Keratinocyte (primary cell): ENCODE measurements around the gene RPS16. TPM values are rescaled to one million over a fixed set of nuclear protein-coding genes. Genes with fewer than 3 reads are reported as not detected.

Source experiments
- DNase-seq: peaks from one replicate; pipeline ENCODE4 v3.0.0-alpha.2; 2011; ENCODE audit warnings: low read depth, missing footprints, low spot score
- FAIRE-seq: peaks from 2 replicates; lab custom pipeline; 2011; peaks lifted over from hg19 to GRCh38; lab: Jason Lieb, UNC
- H2AFZ ChIP-seq: 2 replicates; pipeline ENCODE4 v1.6.0; 2012; ENCODE audit warnings: low read length, control low read depth, inconsistent platforms; ENCODE audit not compliant: control insufficient read depth
- H3K27ac ChIP-seq: 2 replicates; pipeline ENCODE4 v1.5.1; 2011; ENCODE audit warnings: low read length; ENCODE audit not compliant: control insufficient read depth, insufficient read depth
- H3K27me3 ChIP-seq: 3 replicates; pipeline ENCODE4 v1.6.0; 2011; ENCODE audit warnings: low read length; ENCODE audit not compliant: control insufficient read depth, insufficient read depth; ENCODE audit errors: extremely low read depth
- H3K36me3 ChIP-seq, 2 experiments: 2 replicates in 1 of 2; 3 replicates in 1 of 2; pipeline ENCODE4 v1.5.1; 2011; ENCODE audit warnings: low read length in 2 of 2, mild to moderate bottlenecking in 1 of 2; ENCODE audit not compliant: control insufficient read depth in 2 of 2, insufficient read depth in 2 of 2; ENCODE audit errors: extremely low read depth in 1 of 2
- H3K4me1 ChIP-seq: 3 replicates; pipeline ENCODE4 v1.5.1; 2011; ENCODE audit warnings: low read length; ENCODE audit not compliant: control insufficient read depth, insufficient read depth; ENCODE audit errors: extremely low read depth
- H3K4me2 ChIP-seq: 3 replicates; pipeline ENCODE4 v1.6.0; 2011; ENCODE audit warnings: low read depth, low read length; ENCODE audit not compliant: control insufficient read depth, insufficient read depth; ENCODE audit errors: extremely low read depth
- H3K4me3 ChIP-seq, 3 experiments: fragments of 200-600 bp in 1 of 3; sonication (generic) in 1 of 3; 2 replicates in 2 of 3; 3 replicates in 1 of 3; pipeline ENCODE4 v1.5.1; 2011 to 2016; ENCODE audit warnings: low read length in 3 of 3, mild to moderate bottlenecking in 3 of 3, control low read depth in 2 of 3, inconsistent platforms in 1 of 3, low read depth in 1 of 3, mixed read lengths in 1 of 3, mixed run types in 1 of 3, moderate library complexity in 1 of 3; ENCODE audit not compliant: control insufficient read depth in 2 of 3, insufficient read depth in 2 of 3; ENCODE audit errors: extremely low read depth in 1 of 3
- H3K79me2 ChIP-seq: 2 replicates; pipeline ENCODE4 v1.6.0; 2012; ENCODE audit warnings: low read length; ENCODE audit not compliant: control insufficient read depth, insufficient read depth
- H3K9ac ChIP-seq: 3 replicates; pipeline ENCODE4 v1.6.0; 2011; ENCODE audit warnings: low read length; ENCODE audit not compliant: control insufficient read depth, insufficient read depth; ENCODE audit errors: extremely low read depth
- H3K9me1 ChIP-seq: 3 replicates; pipeline ENCODE4 v1.6.0; 2011; ENCODE audit warnings: low read length; ENCODE audit not compliant: control insufficient read depth, insufficient read depth; ENCODE audit errors: extremely low read depth
- H3K9me3 ChIP-seq: 2 replicates; pipeline ENCODE4 v1.5.1; 2012; ENCODE audit warnings: low read depth, low read length; ENCODE audit not compliant: control insufficient read depth
- H4K20me1 ChIP-seq: 3 replicates; pipeline ENCODE4 v1.6.0; 2011; ENCODE audit warnings: low read length; ENCODE audit not compliant: control insufficient read depth, insufficient read depth; ENCODE audit errors: extremely low read depth
- EZH2 ChIP-seq: IDR thresholded peaks from one replicate; pipeline ENCODE4 v1.6.1; 2012; ENCODE audit warnings: inconsistent platforms, mild to moderate bottlenecking, low read length, moderate library complexity
- dilution Hi-C: fragments of 300-500 bp; cut with MboI; formaldehyde crosslinking; loops from one replicate; pipeline ENCODE4 v1.7.0; 2020; ENCODE audit warnings: low sequenced_read_pairs; ENCODE audit not compliant: extremely low pct_ligation_motif_present
- polyA plus RNA-seq, 5 experiments: library from polyadenylated mRNA; depleted of rRNA in 3 of 5; stranded (reverse) in 3 of 5; stranded (forward) in 1 of 5; unstranded in 1 of 5; fragments of >200 nt; gene quantifications; 1 replicate in 1 of 5; 2 replicates in 3 of 5; 3 replicates in 1 of 5; pipeline versions ENCODE4 v1.2.1 to v1.2.3, GENCODE V29; 2011 to 2012; ENCODE audit warnings: missing spikeins in 2 of 5, low read depth in 1 of 5, low replicate concordance in 1 of 5
- TF ChIP-seq, protein P1 (sequence below), 3 experiments: IDR thresholded peaks in 1 of 3; conservative IDR thresholded peaks in 1 of 3; optimal IDR thresholded peaks in 1 of 3; 2 replicates in 2 of 3; 3 replicates in 1 of 3; pipeline versions ENCODE3 to v1.5.1; 2011; ENCODE audit warnings: low read length in 3 of 3, mild to moderate bottlenecking in 3 of 3, moderate library complexity in 2 of 3, control low read depth in 1 of 3, inconsistent platforms in 1 of 3; ENCODE audit not compliant: insufficient read depth in 2 of 3; ENCODE audit errors: extremely low read depth in 1 of 3

RPS16 gene
- polyA plus RNA-seq, 1 donor (not counting 4 experiments of a cell fraction or from before 2014, with no cell fraction given) = 1,323 TPM

DNA sequence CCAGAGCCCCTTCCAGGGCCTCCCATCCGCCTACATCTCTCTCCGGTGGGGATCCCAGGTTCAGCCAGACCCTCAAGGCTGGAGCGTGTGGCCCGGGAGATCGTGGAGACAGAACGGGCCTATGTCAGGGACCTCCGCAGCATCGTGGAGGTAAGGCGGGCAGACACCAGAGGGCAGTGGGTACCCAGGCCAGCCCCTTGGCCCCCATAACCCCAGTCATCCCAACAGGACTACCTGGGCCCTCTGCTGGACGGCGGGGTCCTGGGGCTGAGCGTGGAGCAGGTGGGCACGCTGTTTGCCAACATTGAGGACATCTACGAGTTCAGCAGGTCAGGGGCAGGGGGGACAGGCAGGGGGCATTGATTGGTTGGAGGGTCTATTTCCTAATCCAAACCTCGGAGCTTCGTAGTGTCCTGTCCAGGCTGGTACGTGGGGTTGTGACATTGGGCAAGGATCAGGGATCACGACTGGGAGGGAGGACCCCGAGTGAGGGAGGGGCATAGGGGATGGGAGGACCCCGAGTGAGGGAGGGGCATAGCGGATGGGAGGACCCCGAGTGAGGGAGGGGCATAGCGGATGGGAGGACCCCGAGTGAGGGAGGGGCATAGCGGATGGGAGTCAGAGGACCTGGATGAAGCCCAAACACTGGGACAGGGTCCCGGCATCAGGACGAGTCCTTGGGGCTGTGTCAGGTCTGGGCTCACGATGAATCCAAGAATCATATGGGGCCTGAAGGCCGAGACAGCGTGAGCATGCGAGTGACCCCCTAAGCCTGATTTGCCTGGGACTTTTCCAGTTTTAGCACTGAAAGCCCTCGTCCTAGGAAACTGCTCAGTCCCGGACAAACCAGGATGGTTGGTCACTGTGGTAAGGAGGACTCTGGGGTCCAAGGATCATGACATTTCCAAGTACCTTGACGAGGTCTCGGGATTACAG, 20.4 kb downstream of the RPS16 start:
- H3K4me3 ChIP-seq = no peak overlapping the region
- no peak overlapping the region for H2AFZ ChIP-seq
- H3K9me1 ChIP-seq = no peaks in the 10 kb centered on the region
- no peaks in the 10 kb centered on the region for H3K27me3 ChIP-seq
- peaks cover 1% of the 10 kb centered on the region for H3K79me2 ChIP-seq
- no peak overlapping the region for H3K9ac ChIP-seq
- H3K36me3 ChIP-seq = peaks cover 5 to 14% of the 10 kb centered on the region in 2 experiments
- H3K27ac ChIP-seq = no peak overlapping the region
- FAIRE-seq (no peak), DNase-seq (no peak)
- dilution Hi-C loops = no loop called here
- H3K4me2 ChIP-seq = no peak overlapping the region
- no peaks in the 10 kb centered on the region for H3K9me3 ChIP-seq
- TF ChIP-seq EZH2 = no peak
- TF ChIP-seq, protein P1, sequence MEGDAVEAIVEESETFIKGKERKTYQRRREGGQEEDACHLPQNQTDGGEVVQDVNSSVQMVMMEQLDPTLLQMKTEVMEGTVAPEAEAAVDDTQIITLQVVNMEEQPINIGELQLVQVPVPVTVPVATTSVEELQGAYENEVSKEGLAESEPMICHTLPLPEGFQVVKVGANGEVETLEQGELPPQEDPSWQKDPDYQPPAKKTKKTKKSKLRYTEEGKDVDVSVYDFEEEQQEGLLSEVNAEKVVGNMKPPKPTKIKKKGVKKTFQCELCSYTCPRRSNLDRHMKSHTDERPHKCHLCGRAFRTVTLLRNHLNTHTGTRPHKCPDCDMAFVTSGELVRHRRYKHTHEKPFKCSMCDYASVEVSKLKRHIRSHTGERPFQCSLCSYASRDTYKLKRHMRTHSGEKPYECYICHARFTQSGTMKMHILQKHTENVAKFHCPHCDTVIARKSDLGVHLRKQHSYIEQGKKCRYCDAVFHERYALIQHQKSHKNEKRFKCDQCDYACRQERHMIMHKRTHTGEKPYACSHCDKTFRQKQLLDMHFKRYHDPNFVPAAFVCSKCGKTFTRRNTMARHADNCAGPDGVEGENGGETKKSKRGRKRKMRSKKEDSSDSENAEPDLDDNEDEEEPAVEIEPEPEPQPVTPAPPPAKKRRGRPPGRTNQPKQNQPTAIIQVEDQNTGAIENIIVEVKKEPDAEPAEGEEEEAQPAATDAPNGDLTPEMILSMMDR (optimal IDR thresholded peaks at IDR 0.05 in 1 of 3, IDR thresholded peaks at IDR 0.05 in 1 of 3, conservative IDR thresholded peaks at IDR 0.05 in 1 of 3; ENCODE audit: extremely low read depth in 1 of 3, insufficient read depth in 2 of 3, low read length in 3 of 3) = no peak
- H4K20me1 ChIP-seq = no peaks in the 10 kb centered on the region
- H3K4me1 ChIP-seq = peaks cover 17% of the 10 kb centered on the region

DNA sequence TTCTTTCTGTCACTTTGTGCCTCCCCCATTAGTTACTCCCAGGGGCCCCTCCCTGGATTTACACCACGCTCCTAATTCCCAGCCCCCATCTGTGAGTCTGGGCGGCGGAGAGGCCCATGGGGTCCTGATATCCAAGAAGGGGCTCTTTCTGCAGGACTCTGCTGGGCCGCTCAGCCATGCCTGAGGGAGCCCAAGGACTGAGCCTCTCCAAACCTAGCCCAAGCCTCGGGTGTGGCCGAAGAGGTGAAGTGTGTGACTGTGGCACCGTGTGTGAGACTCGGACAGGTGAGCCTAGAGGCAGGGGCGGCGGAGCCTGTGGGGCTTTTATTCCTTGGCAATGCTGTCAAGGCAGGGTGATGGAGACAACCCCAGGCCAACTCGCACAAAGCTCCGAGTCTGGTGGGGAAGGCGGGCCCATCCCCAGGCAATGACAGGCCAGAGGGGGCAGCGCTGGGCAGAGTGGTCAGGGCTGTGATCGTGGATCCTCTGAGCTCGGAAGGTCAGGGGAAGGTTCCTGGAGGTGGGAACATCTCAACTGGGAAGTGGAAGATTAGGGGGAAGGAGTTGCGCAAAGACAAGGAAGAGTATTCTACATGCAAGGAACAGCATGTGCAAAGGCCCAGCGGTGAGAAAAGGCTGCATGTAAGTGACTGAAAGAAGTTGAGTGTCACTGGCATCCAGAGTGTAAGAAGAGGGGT, 21.7 kb downstream of the RPS16 start:
- Histone ChIP-seq H3K36me3 (peaks cover 5 to 12% of the 10 kb centered on the region in 2 experiments), H3K4me2 (peak overlapping the region; percentile 83), H3K4me3 (peak overlapping the region; percentile 67 to 88 (median 68)), H2AFZ (peak overlapping the region; percentile 19), H3K9ac (peak overlapping the region; percentile 78), H3K79me2 (peaks cover 1% of the 10 kb centered on the region), H3K27me3 (no peaks in the 10 kb centered on the region), H3K27ac (no peak overlapping the region), H3K9me3 (no peaks in the 10 kb centered on the region), H3K9me1 (no peaks in the 10 kb centered on the region), H3K4me1 (peaks cover 20% of the 10 kb centered on the region), H4K20me1 (no peaks in the 10 kb centered on the region)
- TF ChIP-seq EZH2 = no peak
- TF ChIP-seq, protein P1 (optimal IDR thresholded peaks at IDR 0.05 in 1 of 3, IDR thresholded peaks at IDR 0.05 in 1 of 3, conservative IDR thresholded peaks at IDR 0.05 in 1 of 3; ENCODE audit: extremely low read depth in 1 of 3, insufficient read depth in 2 of 3, low read length in 3 of 3) = peak in 2 of 3 experiments; percentile 7 to 36
- DNase-seq (no peak), FAIRE-seq (no peak)
- dilution Hi-C loops = no loop called here
